Breast epithelium (tissue), 4 donors: ENCODE results near the gene SEMA3C. TPM values are rescaled to one million over a fixed set of nuclear protein-coding genes. Genes with fewer than 3 reads are reported as not detected.

Experiments used
- DNase-seq, 2 donors: peaks; one replicate each; pipeline ENCODE4 v3.0.0-alpha.2; 2019; ENCODE audit warnings: low spot score in 2 of 2
- H3K27ac ChIP-seq, 2 donors: fragments of 200-600 bp; sonication (generic) in 1 of 2; one replicate each; pipeline ENCODE4 v1.5.1; 2016 to 2019; ENCODE audit warnings: mild to moderate bottlenecking in 1 of 2
- H3K27me3 ChIP-seq, 2 donors: fragments of 200-600 bp; sonication (generic) in 1 of 2; one replicate each; pipeline versions ENCODE4 v1.5.1 to v1.6.0; 2017 to 2019; ENCODE audit warnings: control low read depth in 1 of 2, mild to moderate bottlenecking in 1 of 2
- H3K36me3 ChIP-seq: fragments of 200-600 bp; one replicate; pipeline ENCODE4 v1.5.1; 2019
- H3K4me1 ChIP-seq, 2 donors: fragments of 200-600 bp; sonication (generic); one replicate each; pipeline ENCODE4 v1.5.1; 2016 to 2019; ENCODE audit warnings: control low read depth in 1 of 2
- H3K4me3 ChIP-seq, 3 donors: fragments of 200-600 bp; sonication (generic); 1 replicate in 2 of 3; 2 replicates in 1 of 3; pipeline ENCODE4 v1.5.1; 2016 to 2019; ENCODE audit warnings: mild to moderate bottlenecking in 3 of 3, moderate library complexity in 2 of 3
- H3K9me3 ChIP-seq, 2 donors: fragments of 200-600 bp; sonication (generic) in 1 of 2; one replicate each; pipeline ENCODE4 v1.5.1; 2016 to 2019; ENCODE audit warnings: control low read depth in 1 of 2
- CTCF ChIP-seq, 3 donors: fragments of 450-650 bp; IDR thresholded peaks; one replicate each; pipeline ENCODE4 v1.5.1; 2016 to 2017; ENCODE audit warnings: antibody characterized with exemption in 3 of 3, mild to moderate bottlenecking in 3 of 3, moderate library complexity in 3 of 3
- POLR2A ChIP-seq: fragments of 450-650 bp; IDR thresholded peaks from one replicate; pipeline ENCODE4 v1.6.1; 2016; ENCODE audit warnings: antibody characterized with exemption, mild to moderate bottlenecking, moderate library complexity
- POLR2AphosphoS5 ChIP-seq, 3 donors: sonication (generic); formaldehyde crosslinking; IDR thresholded peaks; one replicate each; pipeline ENCODE4 v1.6.1; 2017; ENCODE audit warnings: antibody characterized with exemption in 3 of 3
- intact Hi-C: fragments of 100-400 bp; cut with DNase I; formaldehyde crosslinking; loops from one replicate; pipeline ENCODE4 v1.15.1; 2023; ENCODE audit warnings: low total_unique reads
- total RNA-seq, 3 donors: library from RNA; depleted of rRNA; stranded (reverse); fragments of >200 nt; gene quantifications; one replicate each; pipeline ENCODE4 v1.1.0, GENCODE V29; 2016

SEMA3C gene
- total RNA-seq, 3 donors from 2014 or later: 67.5 to 157 (median 108) TPM

- H3K27me3 ChIP-seq: no peaks in the 10 kb centered on the region
- H3K27ac ChIP-seq: peak overlapping the region; percentile 8 to 13
- H3K4me3 ChIP-seq: no peak overlapping the region
- H3K36me3 ChIP-seq: no peaks in the 10 kb centered on the region
- no peaks in the 10 kb centered on the region for H3K9me3 ChIP-seq
- DNase-seq: no peak
- TF ChIP-seq POLR2AphosphoS5 (IDR thresholded peaks at IDR 0.05) (no peak), POLR2A (no peak), CTCF (IDR thresholded peaks at IDR 0.05) (no peak)
- intact Hi-C loops: no loop called here
- H3K4me1 ChIP-seq: peaks cover 0 to 5% of the 10 kb centered on the region in 2 donors
Observed at GRCh38 chr7:80833289-80834268, 85.3 kb downstream of the SEMA3C start.

DNA sequence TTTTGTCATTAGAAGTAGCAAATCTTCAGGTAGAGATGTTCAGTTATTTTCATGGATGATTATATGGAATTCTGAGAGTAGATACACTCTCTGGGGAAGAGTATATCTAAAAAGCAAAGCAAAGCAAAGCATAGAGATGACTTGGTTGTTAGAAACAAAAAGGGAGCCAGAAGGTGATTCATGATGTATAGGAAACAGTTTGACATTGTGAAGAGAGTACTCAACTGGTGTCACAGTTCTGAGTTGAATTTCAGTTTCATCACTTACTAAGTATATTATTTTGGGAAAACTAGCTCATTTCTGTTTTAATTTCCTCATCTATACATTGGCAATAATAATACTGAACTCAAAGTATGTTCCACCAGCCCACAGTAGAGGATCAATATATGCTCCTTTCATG, 86.8 kb downstream of the SEMA3C start:
- H3K27ac ChIP-seq: peak overlapping the region in 1 of 2 donors; percentile 14
- H3K4me1 ChIP-seq: peaks cover 0 to 5% of the 10 kb centered on the region in 2 donors
- H3K9me3 ChIP-seq: no peaks in the 10 kb centered on the region
- intact Hi-C loops: no loop called here
- H3K4me3 ChIP-seq: no peak overlapping the region
- H3K36me3 ChIP-seq: no peaks in the 10 kb centered on the region
- no peak for TF ChIP-seq POLR2AphosphoS5 (IDR thresholded peaks at IDR 0.05)
- TF ChIP-seq POLR2A: no peak
- TF ChIP-seq CTCF (IDR thresholded peaks at IDR 0.05): no peak
- H3K27me3 ChIP-seq: no peaks in the 10 kb centered on the region
- no peak for DNase-seq

- H3K36me3 ChIP-seq: no peaks in the 10 kb centered on the region
- no peak for DNase-seq
- H3K4me3 ChIP-seq: no peak overlapping the region
- peak overlapping the region; percentile 45 to 52 for H3K27ac ChIP-seq
- peaks cover 0 to 5% of the 10 kb centered on the region in 2 donors for H3K4me1 ChIP-seq
- TF ChIP-seq POLR2A (no peak), POLR2AphosphoS5 (IDR thresholded peaks at IDR 0.05) (no peak), CTCF (IDR thresholded peaks at IDR 0.05) (no peak)
- H3K9me3 ChIP-seq: no peaks in the 10 kb centered on the region
- no peaks in the 10 kb centered on the region for H3K27me3 ChIP-seq
- intact Hi-C loops: no loop called here
Observed at GRCh38 chr7:80830584-80831285, 88.1 kb downstream of the SEMA3C start.

GRCh38 chr7:80830010-80830409, 88.8 kb downstream of the SEMA3C start:
- Histone ChIP-seq H3K9me3 (no peaks in the 10 kb centered on the region), H3K4me3 (no peak overlapping the region), H3K27ac (peak overlapping the region; percentile 17 to 30), H3K36me3 (no peaks in the 10 kb centered on the region), H3K4me1 (peaks cover 0 to 5% of the 10 kb centered on the region in 2 donors), H3K27me3 (no peaks in the 10 kb centered on the region)
- DNase-seq: no peak
- no peak for TF ChIP-seq POLR2AphosphoS5 (IDR thresholded peaks at IDR 0.05)
- no peak for TF ChIP-seq POLR2A
- TF ChIP-seq CTCF (IDR thresholded peaks at IDR 0.05): no peak
- intact Hi-C loops: no loop called here

- H3K27me3 ChIP-seq: no peaks in the 10 kb centered on the region
- no peaks in the 10 kb centered on the region for H3K9me3 ChIP-seq
- intact Hi-C loops: no loop called here
- peaks cover 0 to 6% of the 10 kb centered on the region in 2 donors for H3K4me1 ChIP-seq
- DNase-seq: no peak
- no peaks in the 10 kb centered on the region for H3K36me3 ChIP-seq
- TF ChIP-seq CTCF (IDR thresholded peaks at IDR 0.05): no peak
- no peak for TF ChIP-seq POLR2A
- no peak for TF ChIP-seq POLR2AphosphoS5 (IDR thresholded peaks at IDR 0.05)
- H3K27ac ChIP-seq: peak overlapping the region in 1 of 2 donors; percentile 30
- no peak overlapping the region for H3K4me3 ChIP-seq
Observed at GRCh38 chr7:80829527-80829926, 89.3 kb downstream of the SEMA3C start.
